ENCODE data around the gene MSL2. TPM values are rescaled to one million over a fixed set of nuclear protein-coding genes. Genes with fewer than 3 reads are reported as not detected.
"Not testable (repeated sequence)": the region's sequence is repeated elsewhere in the genome, so short reads cannot be mapped to it uniquely, and the experiment has no call there.

MSL2 gene
- total RNA-seq, 1 experiment from 2014 or later: 35.6 TPM

DNA sequence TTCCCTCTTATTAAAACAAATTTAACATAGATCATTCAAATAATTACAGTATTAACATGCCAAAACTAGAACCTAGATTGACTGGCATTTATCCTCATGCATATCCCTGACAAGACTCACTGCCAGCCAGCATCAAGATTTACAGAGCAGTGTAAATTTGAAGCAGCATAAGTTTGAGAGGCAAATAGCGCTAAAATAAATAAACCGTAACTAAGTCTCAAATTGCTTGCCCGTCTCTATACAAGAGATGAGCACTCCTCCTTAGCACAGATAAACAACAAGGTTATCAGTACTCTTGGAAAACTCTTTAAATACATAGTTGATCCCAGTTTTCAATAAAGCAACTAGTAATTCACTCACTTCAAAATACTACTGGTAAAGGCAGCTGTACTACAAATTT, 29.6 kb downstream of the MSL2 start:
- Histone ChIP-seq H3K27me3 (ENCODE audit: control insufficient read depth, insufficient read depth, low read length) (no peaks in the 10 kb centered on the region), H3K4me1 (ENCODE audit: control insufficient read depth, insufficient read depth, low read length) (peaks cover 8% of the 10 kb centered on the region; the same call in 1 of the 2 replicates), H3K9me3 (ENCODE audit: control insufficient read depth, insufficient read depth, low read depth, low read length) (no peaks in the 10 kb centered on the region), H3K36me3 (ENCODE audit: control insufficient read depth, insufficient read depth, low read length) (no peaks in the 10 kb centered on the region), H3K27ac (ENCODE audit: low read length) (no peak overlapping the region), H3K4me3 (ENCODE audit: low read depth in 2 of 2, low read length in 2 of 2) (no peak overlapping the region)
- BruUV-seq (replicated peaks): no TSS peak
- in situ Hi-C loops (cut with HindIII; ENCODE audit: low pct_unique_long_range_greater_than_20kb, low sequenced_read_pairs): no loop called here
- intact Hi-C loops (cut with micrococcal nuclease; ENCODE audit: unreplicated experiment): no loop called here
- ATAC-seq: no peak
- no peak for DNase-seq (ENCODE audit: low read depth, low spot score)
- CTCF ChIA-PET: no interaction called here
- POLR2A ChIA-PET: no interaction called here
- no peak for TF ChIP-seq TCF7L2 (IDR thresholded peaks at IDR 0.05; ENCODE audit: low read depth, low read length)
- no peak for TF ChIP-seq POLR2AphosphoS5 (IDR thresholded peaks at IDR 0.05; ENCODE audit: low read depth, low read length)
- TF ChIP-seq SIN3A (IDR thresholded peaks at IDR 0.05; ENCODE audit: borderline replicate concordance, insufficient read depth, low read depth, low read length): no peak
- TF ChIP-seq, protein P1, sequence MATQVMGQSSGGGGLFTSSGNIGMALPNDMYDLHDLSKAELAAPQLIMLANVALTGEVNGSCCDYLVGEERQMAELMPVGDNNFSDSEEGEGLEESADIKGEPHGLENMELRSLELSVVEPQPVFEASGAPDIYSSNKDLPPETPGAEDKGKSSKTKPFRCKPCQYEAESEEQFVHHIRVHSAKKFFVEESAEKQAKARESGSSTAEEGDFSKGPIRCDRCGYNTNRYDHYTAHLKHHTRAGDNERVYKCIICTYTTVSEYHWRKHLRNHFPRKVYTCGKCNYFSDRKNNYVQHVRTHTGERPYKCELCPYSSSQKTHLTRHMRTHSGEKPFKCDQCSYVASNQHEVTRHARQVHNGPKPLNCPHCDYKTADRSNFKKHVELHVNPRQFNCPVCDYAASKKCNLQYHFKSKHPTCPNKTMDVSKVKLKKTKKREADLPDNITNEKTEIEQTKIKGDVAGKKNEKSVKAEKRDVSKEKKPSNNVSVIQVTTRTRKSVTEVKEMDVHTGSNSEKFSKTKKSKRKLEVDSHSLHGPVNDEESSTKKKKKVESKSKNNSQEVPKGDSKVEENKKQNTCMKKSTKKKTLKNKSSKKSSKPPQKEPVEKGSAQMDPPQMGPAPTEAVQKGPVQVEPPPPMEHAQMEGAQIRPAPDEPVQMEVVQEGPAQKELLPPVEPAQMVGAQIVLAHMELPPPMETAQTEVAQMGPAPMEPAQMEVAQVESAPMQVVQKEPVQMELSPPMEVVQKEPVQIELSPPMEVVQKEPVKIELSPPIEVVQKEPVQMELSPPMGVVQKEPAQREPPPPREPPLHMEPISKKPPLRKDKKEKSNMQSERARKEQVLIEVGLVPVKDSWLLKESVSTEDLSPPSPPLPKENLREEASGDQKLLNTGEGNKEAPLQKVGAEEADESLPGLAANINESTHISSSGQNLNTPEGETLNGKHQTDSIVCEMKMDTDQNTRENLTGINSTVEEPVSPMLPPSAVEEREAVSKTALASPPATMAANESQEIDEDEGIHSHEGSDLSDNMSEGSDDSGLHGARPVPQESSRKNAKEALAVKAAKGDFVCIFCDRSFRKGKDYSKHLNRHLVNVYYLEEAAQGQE (IDR thresholded peaks at IDR 0.05; ENCODE audit: insufficient read depth in 1 of 2, low read depth in 2 of 2, low read length in 1 of 2): no peak
- TF ChIP-seq, protein P2, sequence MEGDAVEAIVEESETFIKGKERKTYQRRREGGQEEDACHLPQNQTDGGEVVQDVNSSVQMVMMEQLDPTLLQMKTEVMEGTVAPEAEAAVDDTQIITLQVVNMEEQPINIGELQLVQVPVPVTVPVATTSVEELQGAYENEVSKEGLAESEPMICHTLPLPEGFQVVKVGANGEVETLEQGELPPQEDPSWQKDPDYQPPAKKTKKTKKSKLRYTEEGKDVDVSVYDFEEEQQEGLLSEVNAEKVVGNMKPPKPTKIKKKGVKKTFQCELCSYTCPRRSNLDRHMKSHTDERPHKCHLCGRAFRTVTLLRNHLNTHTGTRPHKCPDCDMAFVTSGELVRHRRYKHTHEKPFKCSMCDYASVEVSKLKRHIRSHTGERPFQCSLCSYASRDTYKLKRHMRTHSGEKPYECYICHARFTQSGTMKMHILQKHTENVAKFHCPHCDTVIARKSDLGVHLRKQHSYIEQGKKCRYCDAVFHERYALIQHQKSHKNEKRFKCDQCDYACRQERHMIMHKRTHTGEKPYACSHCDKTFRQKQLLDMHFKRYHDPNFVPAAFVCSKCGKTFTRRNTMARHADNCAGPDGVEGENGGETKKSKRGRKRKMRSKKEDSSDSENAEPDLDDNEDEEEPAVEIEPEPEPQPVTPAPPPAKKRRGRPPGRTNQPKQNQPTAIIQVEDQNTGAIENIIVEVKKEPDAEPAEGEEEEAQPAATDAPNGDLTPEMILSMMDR (IDR thresholded peaks at IDR 0.05): no peak

DNA sequence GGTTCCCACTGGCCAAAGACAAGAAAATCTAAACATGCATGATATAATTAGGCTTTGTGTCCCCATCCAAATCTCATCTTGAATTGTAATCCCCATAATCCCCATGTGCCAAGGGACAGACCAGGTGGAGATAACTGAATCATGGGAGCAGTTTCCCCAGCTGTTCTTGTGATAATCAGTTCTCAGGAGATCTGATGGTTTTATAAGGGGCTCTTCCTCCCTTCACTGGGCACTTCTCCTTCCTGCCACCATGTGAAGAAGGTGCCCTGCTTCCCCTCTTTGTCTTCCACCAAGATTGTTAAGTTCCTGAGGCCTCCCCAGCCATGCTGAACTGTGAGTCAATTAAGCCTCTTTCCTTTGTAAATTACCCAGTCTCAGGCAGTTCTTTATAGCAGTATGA, 32.5 kb downstream of the MSL2 start:
- BruUV-seq (replicated peaks); H3K36me3 ChIP-seq (ENCODE audit: control insufficient read depth, insufficient read depth, low read length); intact Hi-C loops (cut with micrococcal nuclease; ENCODE audit: unreplicated experiment); in situ Hi-C loops (cut with HindIII; ENCODE audit: low pct_unique_long_range_greater_than_20kb, low sequenced_read_pairs); H3K27ac ChIP-seq (ENCODE audit: low read length); H3K4me1 ChIP-seq (ENCODE audit: control insufficient read depth, insufficient read depth, low read length); H3K9me3 ChIP-seq (ENCODE audit: control insufficient read depth, insufficient read depth, low read depth, low read length); CTCF ChIA-PET; DNase-seq (ENCODE audit: low read depth, low spot score); H3K27me3 ChIP-seq (ENCODE audit: control insufficient read depth, insufficient read depth, low read length); ATAC-seq; H3K4me3 ChIP-seq (ENCODE audit: low read depth in 2 of 2, low read length in 2 of 2): not testable (repeated sequence)
- POLR2A ChIA-PET: interaction anchor here (0.6 kb wide), 1 partner anchor 17 kb away, joined by 3 read pairs; no protein-coding TSS in a partner anchor

DNA sequence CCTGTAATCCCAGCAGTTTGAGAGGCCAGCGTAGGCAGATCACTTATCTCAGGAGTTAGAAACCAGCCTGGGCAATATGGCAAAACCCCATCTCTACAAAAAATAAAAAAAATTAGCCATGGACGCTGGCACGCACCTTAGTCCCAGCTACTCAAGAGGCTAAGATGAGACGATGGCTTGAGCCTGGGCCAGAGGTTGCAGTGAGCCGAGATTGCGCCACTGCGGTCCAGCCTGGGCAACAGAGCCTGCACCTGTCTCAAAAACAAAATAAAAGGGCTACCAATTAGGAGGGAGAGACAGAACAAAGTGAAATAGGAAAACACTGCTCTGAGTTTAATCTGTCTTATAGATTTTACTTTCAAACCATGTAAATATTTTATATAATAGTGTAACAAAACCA, 33.8 kb downstream of the MSL2 start:
- DNase-seq (ENCODE audit: low read depth, low spot score) (no peak), ATAC-seq (no peak)
- in situ Hi-C loops (cut with HindIII; ENCODE audit: low pct_unique_long_range_greater_than_20kb, low sequenced_read_pairs) (no loop called here), intact Hi-C loops (cut with micrococcal nuclease; ENCODE audit: unreplicated experiment) (no loop called here)
- ChIA-PET CTCF (interaction anchor here (0.6 kb wide), 1 partner anchor 75 kb away, joined by 3 read pairs; no protein-coding TSS in a partner anchor), POLR2A (no interaction called here)
- H3K9me3 ChIP-seq (ENCODE audit: control insufficient read depth, insufficient read depth, low read depth, low read length): no peaks in the 10 kb centered on the region
- H3K27ac ChIP-seq (ENCODE audit: low read length): no peak overlapping the region
- BruUV-seq (replicated peaks): TSS peak; percentile 41
- TF ChIP-seq TCF7L2 (IDR thresholded peaks at IDR 0.05; ENCODE audit: low read depth, low read length): no peak
- no peak for TF ChIP-seq POLR2AphosphoS5 (IDR thresholded peaks at IDR 0.05; ENCODE audit: low read depth, low read length)
- TF ChIP-seq, protein P2 (IDR thresholded peaks at IDR 0.05): no peak
- TF ChIP-seq, protein P1 (IDR thresholded peaks at IDR 0.05; ENCODE audit: insufficient read depth in 1 of 2, low read depth in 2 of 2, low read length in 1 of 2): no peak
- no peak for TF ChIP-seq SIN3A (IDR thresholded peaks at IDR 0.05; ENCODE audit: borderline replicate concordance, insufficient read depth, low read depth, low read length)
- H3K4me3 ChIP-seq (ENCODE audit: low read depth in 2 of 2, low read length in 2 of 2): no peak overlapping the region
- H3K36me3 ChIP-seq (ENCODE audit: control insufficient read depth, insufficient read depth, low read length): no peaks in the 10 kb centered on the region
- peaks cover 4% of the 10 kb centered on the region; the same call in 1 of the 2 replicates for H3K4me1 ChIP-seq (ENCODE audit: control insufficient read depth, insufficient read depth, low read length)
- no peaks in the 10 kb centered on the region for H3K27me3 ChIP-seq (ENCODE audit: control insufficient read depth, insufficient read depth, low read length)
